Hepatocyte (in vitro differentiated cells): ENCODE measurements around the gene IL13RA1. TPM values are rescaled to one million over a fixed set of nuclear protein-coding genes. Genes with fewer than 3 reads are reported as not detected.

Experiments
- DNase-seq: peaks from one replicate; pipeline ENCODE4 v3.0.0-alpha.2; 2016; ENCODE audit warnings: low spot score
- H2AFZ ChIP-seq: fragments of 200-600 bp; sonication (generic); 2 replicates; pipeline ENCODE4 v1.6.0; 2016; ENCODE audit warnings: antibody characterized with exemption, mild to moderate bottlenecking
- H3K27ac ChIP-seq: fragments of 200-600 bp; sonication (generic); 2 replicates; pipeline ENCODE4 v1.5.1; 2016; ENCODE audit warnings: mild to moderate bottlenecking
- H3K27me3 ChIP-seq: fragments of 200-600 bp; sonication (generic); 2 replicates; pipeline ENCODE4 v1.6.1; 2016
- H3K36me3 ChIP-seq: fragments of 200-600 bp; sonication (generic); replicated peaks from 2 replicates; pipeline ENCODE4 v1.5.1; 2016; ENCODE audit warnings: low read depth; ENCODE audit not compliant: insufficient read depth
- H3K4me1 ChIP-seq: fragments of 200-600 bp; sonication (generic); 2 replicates; pipeline ENCODE4 v1.5.1; 2016; ENCODE audit warnings: mild to moderate bottlenecking, moderate library complexity; ENCODE audit not compliant: insufficient read depth
- H3K4me2 ChIP-seq: fragments of 200-600 bp; sonication (generic); 2 replicates; pipeline ENCODE4 v1.6.0; 2016
- H3K4me3 ChIP-seq: fragments of 200-600 bp; sonication (generic); 2 replicates; pipeline ENCODE4 v1.5.1; 2016; ENCODE audit warnings: mild to moderate bottlenecking
- H3K79me2 ChIP-seq: fragments of 200-600 bp; sonication (generic); 2 replicates; pipeline ENCODE4 v1.6.0; 2017; ENCODE audit warnings: mild to moderate bottlenecking
- H3K9me2 ChIP-seq: fragments of 200-600 bp; sonication (generic); replicated peaks from 2 replicates; pipeline ENCODE4 v1.6.0; 2017; ENCODE audit warnings: mild to moderate bottlenecking; ENCODE audit not compliant: insufficient read depth
- H3K9me3 ChIP-seq: fragments of 200-600 bp; sonication (generic); 2 replicates; pipeline ENCODE4 v1.5.1; 2016; ENCODE audit warnings: low read depth, mild to moderate bottlenecking
- H4K20me1 ChIP-seq: fragments of 200-600 bp; sonication (generic); 2 replicates; pipeline ENCODE4 v1.6.0; 2016; ENCODE audit warnings: mild to moderate bottlenecking; ENCODE audit not compliant: insufficient read depth, poor library complexity, severe bottlenecking
- EZH2 ChIP-seq: fragments of 200-600 bp; sonication (generic); IDR thresholded peaks from 2 replicates; pipeline ENCODE4 v1.6.1; 2016; ENCODE audit warnings: antibody characterized with exemption, mild to moderate bottlenecking, borderline replicate concordance
- EZH2phosphoT487 ChIP-seq: fragments of 200-600 bp; sonication (generic); IDR thresholded peaks from one replicate; pipeline ENCODE4 v1.6.1; 2018; ENCODE audit warnings: antibody characterized with exemption, mild to moderate bottlenecking, low read depth, moderate library complexity; ENCODE audit not compliant: unreplicated experiment, severe bottlenecking
- WGBS: methylation state at CpG from one replicate; pipeline ENCODE4 v1.1.6; 2016; ENCODE audit warnings: low lambda C conversion rate; ENCODE audit errors: missing lambda C conversion rate; 5-methylcytosine and 5-hydroxymethylcytosine counted together
- polyA plus RNA-seq: library from polyadenylated mRNA; unstranded; fragments of >200 nt; fragmentation: Nextera tagmentation; extraction: Ambion mirVana; gene quantifications from 2 replicates; pipeline ENCODE4 v1.2.1, GENCODE V29; 2016
- total RNA-seq: library from RNA; depleted of rRNA; stranded (reverse); fragments of >200 nt; gene quantifications from 2 replicates; pipeline ENCODE4 v1.2.3, GENCODE V29; 2014
- TF ChIP-seq, protein P1 (sequence below): fragments of 200-600 bp; sonication (generic); IDR thresholded peaks from 2 replicates; pipeline ENCODE4 v1.5.1; 2016; ENCODE audit warnings: antibody characterized with exemption, mild to moderate bottlenecking; ENCODE audit not compliant: poor library complexity

Gene IL13RA1
- total and polyA plus RNA-seq, 2 experiments from 2014 or later: 27.2 to 40.9 TPM

DNA sequence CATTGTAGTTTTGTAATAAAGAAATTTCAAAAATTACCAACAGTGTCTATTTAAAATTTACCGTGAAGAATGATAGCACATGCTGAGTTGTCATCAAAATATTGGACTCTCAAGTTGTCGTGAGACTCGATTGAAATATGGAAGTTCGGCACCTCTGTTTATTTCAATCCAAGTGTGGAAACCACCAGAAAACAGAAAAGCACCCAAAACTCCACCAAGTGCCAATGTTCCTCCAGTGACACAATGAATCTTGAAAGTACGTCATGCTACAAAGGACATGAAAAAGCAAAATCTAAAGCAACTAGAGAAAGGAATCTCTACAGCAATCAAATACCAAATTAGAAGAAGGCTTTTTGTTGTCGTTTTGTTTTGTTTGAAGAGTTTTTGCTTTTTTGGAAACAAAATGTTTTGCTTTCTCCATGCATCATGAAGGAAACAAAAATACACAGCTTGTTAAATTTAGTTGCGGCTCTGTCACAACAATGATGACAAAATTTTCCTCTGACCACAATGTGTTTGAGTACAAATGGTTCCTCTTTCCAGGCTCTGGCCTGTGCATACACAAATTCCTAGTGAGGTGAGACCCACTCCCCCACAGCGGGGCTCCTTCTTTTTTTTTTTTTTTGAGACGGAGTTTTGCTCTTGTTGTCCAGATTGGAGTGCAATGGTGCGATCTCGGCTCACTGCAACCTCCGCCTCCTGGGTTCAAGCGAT is 9.6 kb upstream of the IL13RA1 start:
- H3K27me3 ChIP-seq: no peaks in the 10 kb centered on the region
- no peaks in the 10 kb centered on the region for H3K79me2 ChIP-seq
- no peak overlapping the region for H3K27ac ChIP-seq
- DNase-seq: no peak
- no peak for TF ChIP-seq EZH2phosphoT487
- TF ChIP-seq, protein P1, sequence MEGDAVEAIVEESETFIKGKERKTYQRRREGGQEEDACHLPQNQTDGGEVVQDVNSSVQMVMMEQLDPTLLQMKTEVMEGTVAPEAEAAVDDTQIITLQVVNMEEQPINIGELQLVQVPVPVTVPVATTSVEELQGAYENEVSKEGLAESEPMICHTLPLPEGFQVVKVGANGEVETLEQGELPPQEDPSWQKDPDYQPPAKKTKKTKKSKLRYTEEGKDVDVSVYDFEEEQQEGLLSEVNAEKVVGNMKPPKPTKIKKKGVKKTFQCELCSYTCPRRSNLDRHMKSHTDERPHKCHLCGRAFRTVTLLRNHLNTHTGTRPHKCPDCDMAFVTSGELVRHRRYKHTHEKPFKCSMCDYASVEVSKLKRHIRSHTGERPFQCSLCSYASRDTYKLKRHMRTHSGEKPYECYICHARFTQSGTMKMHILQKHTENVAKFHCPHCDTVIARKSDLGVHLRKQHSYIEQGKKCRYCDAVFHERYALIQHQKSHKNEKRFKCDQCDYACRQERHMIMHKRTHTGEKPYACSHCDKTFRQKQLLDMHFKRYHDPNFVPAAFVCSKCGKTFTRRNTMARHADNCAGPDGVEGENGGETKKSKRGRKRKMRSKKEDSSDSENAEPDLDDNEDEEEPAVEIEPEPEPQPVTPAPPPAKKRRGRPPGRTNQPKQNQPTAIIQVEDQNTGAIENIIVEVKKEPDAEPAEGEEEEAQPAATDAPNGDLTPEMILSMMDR: no peak
- no peak for TF ChIP-seq EZH2
- 87% methylated on average over 12 of the region's 13 CpGs for WGBS
- H3K4me3 ChIP-seq: no peak overlapping the region
- H3K36me3 ChIP-seq: no peaks in the 10 kb centered on the region
- no peak overlapping the region for H3K4me2 ChIP-seq
- H4K20me1 ChIP-seq: no peaks in the 10 kb centered on the region
- H2AFZ ChIP-seq: no peak overlapping the region
- no peaks in the 10 kb centered on the region for H3K4me1 ChIP-seq
- no peaks in the 10 kb centered on the region for H3K9me2 ChIP-seq
- H3K9me3 ChIP-seq: no peaks in the 10 kb centered on the region

DNA sequence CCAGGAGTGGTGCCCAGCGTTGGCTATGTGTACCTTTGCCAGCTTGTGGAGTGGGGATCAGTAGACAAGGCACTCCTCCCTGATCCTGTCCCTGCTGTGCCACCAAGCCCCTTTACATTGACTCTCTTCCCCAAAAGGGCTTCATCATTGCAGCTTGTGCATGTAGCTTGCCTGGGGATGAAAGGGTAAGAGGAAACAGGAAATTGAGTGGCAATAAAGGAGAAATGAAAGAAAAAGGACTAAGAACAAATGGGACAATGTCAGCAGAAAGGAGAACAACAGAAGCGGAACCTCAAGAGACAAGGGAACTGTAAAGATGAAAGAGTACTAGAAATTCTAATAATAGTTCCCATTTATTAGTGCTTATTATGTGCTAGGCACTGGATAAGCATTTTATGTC is 8.7 kb upstream of the IL13RA1 start:
- TF ChIP-seq, protein P1: no peak
- TF ChIP-seq EZH2phosphoT487: no peak
- TF ChIP-seq EZH2: no peak
- Histone ChIP-seq H3K4me2 (no peak overlapping the region), H3K36me3 (no peaks in the 10 kb centered on the region), H3K27ac (no peak overlapping the region), H3K79me2 (no peaks in the 10 kb centered on the region), H3K4me3 (no peak overlapping the region), H2AFZ (no peak overlapping the region), H4K20me1 (no peaks in the 10 kb centered on the region), H3K27me3 (no peaks in the 10 kb centered on the region), H3K4me1 (no peaks in the 10 kb centered on the region), H3K9me2 (no peaks in the 10 kb centered on the region), H3K9me3 (no peaks in the 10 kb centered on the region)
- 74% methylated on average over 2 of the region's 2 CpGs for WGBS
- no peak for DNase-seq

DNA sequence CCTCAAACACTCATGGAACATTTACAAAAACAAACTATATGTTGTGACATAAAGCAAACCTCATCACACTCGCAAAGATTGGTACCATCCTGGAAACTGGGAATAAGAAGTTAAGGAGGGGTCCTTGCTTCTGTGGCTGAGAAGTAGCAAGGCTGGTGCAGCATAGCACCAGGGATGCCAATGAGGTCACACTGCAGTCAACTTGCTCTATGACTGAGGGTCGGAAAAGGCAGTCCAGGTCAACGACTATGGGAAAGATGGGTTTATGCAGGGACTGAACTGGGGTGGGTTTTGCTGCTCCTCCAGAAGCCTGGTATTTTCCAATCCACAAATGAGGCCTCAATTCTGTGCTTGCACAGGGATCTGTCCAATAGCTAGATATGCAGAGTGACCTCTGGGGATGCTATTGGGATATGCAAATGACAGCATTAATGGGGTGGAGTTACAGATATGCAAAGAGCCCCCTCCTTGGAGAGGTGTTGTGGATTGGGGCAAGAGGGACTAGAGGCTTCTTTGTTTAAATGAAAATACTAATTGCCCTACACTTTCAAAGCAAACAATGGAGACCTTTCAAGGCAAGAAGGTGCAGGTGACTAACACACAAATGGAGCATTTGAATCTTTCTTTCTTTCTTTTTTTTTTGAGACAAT is 7.2 kb upstream of the IL13RA1 start:
- no peaks in the 10 kb centered on the region for H3K9me2 ChIP-seq
- H3K27ac ChIP-seq: no peak overlapping the region
- no peak overlapping the region for H2AFZ ChIP-seq
- no peaks in the 10 kb centered on the region for H3K4me1 ChIP-seq
- no peaks in the 10 kb centered on the region for H3K27me3 ChIP-seq
- TF ChIP-seq EZH2phosphoT487 (no peak), EZH2 (no peak)
- TF ChIP-seq, protein P1: no peak
- WGBS: 86% methylated on average over 3 of the region's 3 CpGs
- H3K36me3 ChIP-seq: no peaks in the 10 kb centered on the region
- no peaks in the 10 kb centered on the region for H3K79me2 ChIP-seq
- H3K4me3 ChIP-seq: no peak overlapping the region
- no peak overlapping the region for H3K4me2 ChIP-seq
- no peaks in the 10 kb centered on the region for H3K9me3 ChIP-seq
- H4K20me1 ChIP-seq: no peaks in the 10 kb centered on the region
- DNase-seq: no peak
